Peyer's patch (tissue), 4 donors: ENCODE results near the gene TYW1.

Source experiments
- CTCF ChIP-seq, 6 experiments: fragments of 450-650 bp in 4 of 6; fragments of 200-600 bp in 2 of 6; sonication (generic) in 1 of 6; IDR thresholded peaks; one replicate each; pipeline ENCODE4 v1.5.1; 2017 to 2019; ENCODE audit warnings: antibody characterized with exemption in 6 of 6, mild to moderate bottlenecking in 3 of 6, moderate library complexity in 1 of 6
- POLR2A ChIP-seq, 2 donors: fragments of 450-650 bp; IDR thresholded peaks; one replicate each; pipeline ENCODE4 v1.5.1; 2017; ENCODE audit warnings: antibody characterized with exemption in 2 of 2, mild to moderate bottlenecking in 2 of 2, moderate library complexity in 2 of 2

- TF ChIP-seq CTCF (IDR thresholded peaks at IDR 0.05) (no peak), POLR2A (IDR thresholded peaks at IDR 0.05) (no peak)
Observed at GRCh38 chr7:67267914-67268313, 271.3 kb downstream of the TYW1 start.
